ENCODE data around the gene DOCK3.
"Not testable (repeated sequence)": the region's sequence is repeated elsewhere in the genome, so short reads cannot be mapped to it uniquely, and the experiment has no call there.

Gene DOCK3

GRCh38 chr3:51380601-51381332, 706.0 kb downstream of the DOCK3 start:
- no peak for DNase-seq

- DNase-seq, result no peak
Observed at GRCh38 chr3:51381333-51381705, 706.6 kb downstream of the DOCK3 start.

GRCh38 chr3:51382076-51382745, 707.5 kb downstream of the DOCK3 start:
- no peak for DNase-seq

- no peak for DNase-seq
Observed at GRCh38 chr3:51382947-51383578, 708.3 kb downstream of the DOCK3 start.

GRCh38 chr3:51384055-51384725, 709.5 kb downstream of the DOCK3 start:
- peak; percentile 18 for DNase-seq

GRCh38 chr3:51384726-51385473, 710.2 kb downstream of the DOCK3 start, which contains the start of gene MANF:
TSS of gene MANF (plus strand) at chr3:51385291. CDS start at chr3:51385343, 52 bp downstream.
- peak; percentile 95 for DNase-seq

- DNase-seq, result no peak
Observed at GRCh38 chr3:51385621-51386091, 710.9 kb downstream of the DOCK3 start.

- no peak for DNase-seq
Observed at GRCh38 chr3:51386159-51386851, 711.6 kb downstream of the DOCK3 start.

- no peak for DNase-seq
Observed at GRCh38 chr3:51386852-51387229, 712.1 kb downstream of the DOCK3 start.

GRCh38 chr3:51387281-51387680, 712.6 kb downstream of the DOCK3 start:
- DNase-seq, result not testable (repeated sequence)

- no peak for DNase-seq
Observed at GRCh38 chr3:51388286-51389029, 713.7 kb downstream of the DOCK3 start.

- DNase-seq, result peak; percentile 48
Observed at GRCh38 chr3:51389423-51390183, 714.9 kb downstream of the DOCK3 start.

GRCh38 chr3:51390246-51391074, 715.7 kb downstream of the DOCK3 start:
- DNase-seq, result peak; percentile 24

- peak; percentile 97 for DNase-seq
Observed at GRCh38 chr3:51391075-51391565, 716.4 kb downstream of the DOCK3 start, which contains the start of gene RBM15B. TSS of gene RBM15B (plus strand) at chr3:51391285. CDS start at chr3:51391400, 115 bp downstream.

- peak; percentile 52 for DNase-seq
Observed at GRCh38 chr3:51391566-51392354, 717.0 kb downstream of the DOCK3 start.

GRCh38 chr3:51392355-51393133, 717.8 kb downstream of the DOCK3 start:
- no peak for DNase-seq

- DNase-seq, result no peak
Observed at GRCh38 chr3:51393134-51393495, 718.4 kb downstream of the DOCK3 start.

Measured in stimulated activated CD4-positive, alpha-beta T cell treated with anti-CD3 and anti-CD28 coated beads, Interleukin-4, amount 100 ng/mL, for 1 hour (primary cell).